Measurements from ENCODE around the gene SH3RF3.

The SH3RF3 gene

DNA sequence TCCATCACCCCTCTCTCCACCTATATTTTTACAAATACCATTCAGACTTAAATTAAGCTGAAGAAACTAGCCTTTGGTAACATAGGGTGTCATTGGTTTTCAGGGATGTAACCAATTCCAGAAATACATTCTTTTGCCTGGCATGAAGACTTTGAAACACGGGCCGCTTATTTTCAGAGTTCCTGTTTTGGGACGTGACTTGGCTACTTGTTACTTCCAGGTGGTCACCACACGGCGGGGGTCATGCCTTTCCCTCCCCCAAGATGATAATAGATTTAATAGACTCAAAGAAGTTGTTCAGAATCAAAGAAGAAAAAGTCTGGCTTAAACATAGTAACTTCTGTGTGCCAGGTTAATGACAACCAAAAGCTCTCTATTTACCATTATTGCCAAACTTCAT is 374.2 kb downstream of the SH3RF3 start:
- no peak for DNase-seq (ENCODE audit: low read depth in 2 of 2)

DNA sequence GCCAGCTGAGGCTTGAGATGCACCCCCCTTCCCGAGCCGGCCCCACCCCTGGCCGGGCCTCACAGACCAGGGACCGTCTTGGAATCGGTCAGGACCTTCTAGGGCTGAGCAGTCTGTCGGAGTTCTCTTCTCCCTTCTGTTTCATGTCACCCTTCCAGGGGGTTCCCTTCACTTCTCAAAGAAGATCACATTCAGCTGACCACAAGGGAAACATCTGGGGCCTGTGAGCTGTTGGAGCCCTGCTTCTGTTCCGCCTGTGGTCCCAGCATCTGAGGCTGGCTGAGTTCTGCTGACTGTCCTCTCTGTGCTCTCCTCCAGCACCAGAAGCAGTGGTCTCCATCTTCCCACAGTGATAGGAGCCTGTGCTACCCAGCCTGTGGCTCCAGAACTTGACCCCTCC is 378.2 kb downstream of the SH3RF3 start:
- DNase-seq (ENCODE audit: low read depth in 2 of 2): no peak

DNA sequence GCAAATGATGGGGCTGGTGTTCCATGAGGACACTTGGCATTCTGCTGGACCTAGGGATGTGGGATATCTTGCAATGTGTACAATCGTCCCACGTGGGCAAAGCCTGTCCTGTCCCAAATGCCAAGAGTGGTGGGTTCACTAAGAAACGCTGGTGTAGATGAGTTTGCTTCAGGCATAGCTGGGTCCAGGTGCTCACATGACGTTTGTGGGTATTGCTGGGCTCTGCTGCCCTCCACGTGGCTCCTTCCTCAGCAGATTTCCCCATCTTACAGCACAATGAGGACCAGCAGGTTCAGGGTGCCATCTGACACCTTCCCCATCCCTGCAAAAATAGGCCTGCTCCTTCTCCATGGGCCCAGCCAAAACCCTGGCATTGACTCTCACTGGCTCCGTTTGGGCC is 378.8 kb downstream of the SH3RF3 start:
- DNase-seq (ENCODE audit: low read depth in 2 of 2): no peak

DNA sequence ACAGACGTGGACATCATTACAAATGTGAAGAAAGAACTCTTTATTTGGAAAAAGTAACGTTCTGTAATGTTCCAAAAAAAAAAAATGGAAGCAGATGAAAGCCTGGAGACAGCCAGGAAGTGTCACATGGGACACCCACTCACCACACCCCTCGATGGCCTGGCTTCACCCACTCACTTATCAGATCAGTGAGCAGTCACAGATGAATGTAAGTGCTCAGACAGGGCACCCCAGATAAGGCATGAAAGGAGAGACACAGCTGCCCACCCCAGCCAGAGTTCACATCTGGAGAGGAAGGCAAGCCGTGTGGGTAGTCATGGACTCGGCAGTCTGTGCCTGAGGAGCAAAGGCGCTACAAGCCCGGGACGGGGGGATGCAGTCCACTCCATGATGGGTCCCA is 379.6 kb downstream of the SH3RF3 start:
- DNase-seq (ENCODE audit: low read depth in 2 of 2): no peak

DNA sequence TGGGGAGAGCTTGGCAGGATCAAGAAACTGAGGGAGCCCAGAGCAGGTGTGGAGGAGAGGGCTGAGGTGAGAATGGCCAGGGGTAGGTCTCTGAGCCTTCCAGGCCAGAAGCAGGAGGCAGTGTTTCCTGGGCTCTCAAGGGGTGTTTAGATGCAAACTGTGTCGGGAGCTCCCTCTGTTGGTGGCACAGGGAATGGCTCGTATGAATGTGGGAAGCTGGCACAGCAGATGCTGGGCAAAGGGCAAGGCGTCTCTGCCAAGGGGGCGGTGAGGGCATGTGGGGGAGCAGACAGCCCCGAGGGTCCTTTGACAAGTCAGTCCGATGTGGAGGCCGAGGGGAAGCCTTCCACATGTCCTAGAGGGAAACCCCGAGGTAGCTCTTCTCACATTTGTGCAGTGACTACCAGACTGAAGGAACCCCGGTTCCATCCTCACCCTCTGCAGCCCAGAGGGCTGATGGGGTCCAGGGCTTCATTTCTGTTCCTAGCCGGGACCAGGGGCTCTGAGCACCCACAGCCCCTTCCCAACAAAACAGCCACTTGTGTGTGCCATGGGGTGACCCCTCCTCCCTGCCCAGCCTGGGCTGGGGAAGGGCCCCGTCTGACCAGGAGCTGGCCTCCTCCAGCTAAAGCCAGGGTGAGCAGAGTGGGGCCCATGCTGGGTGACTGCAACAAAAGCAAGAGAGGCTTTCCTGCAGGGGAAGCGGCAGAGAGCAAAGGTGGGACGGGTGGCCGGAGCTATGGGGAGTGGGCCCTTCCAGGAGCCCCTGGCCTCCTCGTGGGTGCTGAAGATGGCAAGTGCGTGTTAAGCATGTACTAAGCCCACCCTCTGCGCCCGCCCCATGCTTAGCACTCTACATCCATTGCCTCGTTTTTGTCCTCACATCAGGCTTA is 381.4 kb downstream of the SH3RF3 start:
- DNase-seq (ENCODE audit: low read depth in 2 of 2): peak; percentile 46 to 52

DNA sequence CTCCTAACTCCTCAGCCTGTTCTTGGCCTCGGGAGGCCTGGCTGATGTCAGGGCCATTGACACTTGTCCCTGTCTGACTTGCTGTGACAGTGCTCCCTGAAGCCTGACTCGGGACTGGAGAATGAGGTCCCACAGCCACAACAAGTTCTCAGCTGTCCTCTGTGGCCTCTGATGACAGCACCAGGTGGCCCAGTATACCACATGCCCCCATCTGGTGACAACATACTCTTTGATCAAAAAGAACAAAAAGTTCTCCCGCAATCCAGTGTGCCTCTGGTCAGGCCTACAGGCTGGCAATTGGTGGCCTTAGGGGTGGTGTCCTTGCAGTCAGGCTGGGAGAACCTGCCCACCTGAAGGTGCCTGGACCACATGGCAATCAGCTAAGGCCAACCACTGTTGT is 382.2 kb downstream of the SH3RF3 start:
- DNase-seq (ENCODE audit: low read depth in 2 of 2): no peak

DNA sequence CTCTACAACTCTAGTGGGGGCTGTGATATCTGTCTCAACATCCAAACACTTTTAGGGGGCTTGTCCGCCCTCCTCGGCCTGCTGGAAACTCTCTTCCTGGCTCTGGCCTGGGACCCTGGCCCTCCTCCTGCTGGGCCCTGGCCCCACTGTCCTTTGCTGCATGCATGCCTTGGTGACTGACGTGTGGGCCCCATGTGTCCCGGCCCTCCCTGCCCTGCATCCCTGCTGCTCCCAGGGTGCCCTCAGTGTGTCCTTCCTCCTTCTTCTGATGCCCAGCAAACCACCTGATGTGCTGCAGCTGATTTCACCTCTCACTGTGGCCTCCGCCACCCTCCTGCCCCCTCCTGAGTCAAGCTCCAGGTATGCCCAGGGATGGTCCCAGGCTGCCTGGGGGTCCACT is 383.1 kb downstream of the SH3RF3 start:
- DNase-seq (ENCODE audit: low read depth in 2 of 2): no peak

DNA sequence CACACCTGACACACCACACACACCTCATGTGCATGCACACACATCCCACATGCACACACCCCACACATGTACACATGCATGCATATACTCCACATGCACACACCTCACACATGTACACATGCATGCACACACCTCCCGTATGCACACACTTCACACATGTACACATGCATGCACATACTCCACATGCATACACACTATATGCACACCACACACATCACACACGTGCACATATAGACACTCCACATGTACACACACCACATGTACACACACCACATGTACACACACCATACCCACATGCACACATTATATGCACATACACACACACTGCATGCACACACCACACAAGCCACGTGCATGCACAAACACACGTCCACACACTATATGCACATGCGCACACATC is 384.2 kb downstream of the SH3RF3 start:
- DNase-seq (ENCODE audit: low read depth in 2 of 2): no peak

DNA sequence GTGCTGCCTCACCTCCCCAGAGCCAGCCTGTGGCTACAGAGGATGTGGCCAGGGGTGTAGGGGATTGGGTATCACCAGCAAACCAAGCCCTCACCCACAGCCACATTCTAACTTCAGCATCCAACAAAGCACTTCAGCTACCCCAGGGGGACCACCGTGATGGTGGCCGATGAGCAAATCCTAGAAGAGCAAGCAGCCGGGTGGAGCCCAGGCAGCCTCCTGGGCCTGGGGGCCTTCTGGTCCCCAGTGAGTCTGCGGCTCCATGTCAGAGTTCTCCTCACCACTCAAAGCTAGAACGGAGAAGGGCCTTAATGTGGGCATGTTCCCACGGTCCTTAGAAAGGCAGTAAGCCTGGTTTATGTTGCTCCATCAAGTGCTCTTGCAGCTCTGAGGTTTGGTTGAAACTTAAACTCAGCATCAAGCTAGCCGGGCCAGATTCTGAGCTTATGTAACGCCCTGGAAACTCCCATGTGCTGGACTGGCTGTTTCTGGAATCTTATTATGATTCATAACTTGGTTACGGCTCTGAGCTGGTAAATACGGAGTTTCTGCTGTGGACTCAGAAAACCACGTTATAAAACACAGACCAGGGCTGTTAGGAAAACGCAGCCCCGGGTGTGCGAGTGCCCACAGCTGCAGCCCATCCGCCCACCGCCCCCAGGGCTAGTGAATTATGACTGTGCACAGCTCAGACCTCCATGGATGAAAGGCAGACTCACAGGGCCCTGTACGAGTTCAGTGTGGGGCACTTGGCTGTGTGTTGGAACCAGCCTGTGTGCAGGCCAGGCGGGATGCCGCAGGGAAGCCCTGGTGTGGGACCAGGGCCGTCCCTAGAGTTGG is 385.0 kb downstream of the SH3RF3 start:
- peak; percentile 26 to 30 for DNase-seq (ENCODE audit: low read depth in 2 of 2)

DNA sequence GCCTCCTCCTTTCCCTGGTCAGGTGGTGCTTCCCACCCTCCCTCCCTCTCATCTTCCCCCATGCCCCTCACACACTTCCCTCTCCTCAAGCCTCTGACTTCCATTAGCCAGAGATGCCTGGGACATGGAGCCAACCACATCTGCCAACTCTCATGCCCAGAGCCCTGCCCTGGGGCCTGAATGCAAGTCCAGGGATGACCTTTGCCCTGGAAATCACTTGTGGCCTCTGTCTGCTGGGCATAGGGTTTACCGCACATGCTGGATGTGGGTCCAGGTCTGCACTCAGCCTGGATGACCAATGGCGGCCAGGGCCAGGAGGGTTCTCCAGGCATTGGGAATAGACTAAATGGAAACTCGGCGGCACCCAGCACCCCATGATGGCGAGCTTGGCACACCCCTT is 385.9 kb downstream of the SH3RF3 start:
- DNase-seq (ENCODE audit: low read depth in 2 of 2): no peak

DNA sequence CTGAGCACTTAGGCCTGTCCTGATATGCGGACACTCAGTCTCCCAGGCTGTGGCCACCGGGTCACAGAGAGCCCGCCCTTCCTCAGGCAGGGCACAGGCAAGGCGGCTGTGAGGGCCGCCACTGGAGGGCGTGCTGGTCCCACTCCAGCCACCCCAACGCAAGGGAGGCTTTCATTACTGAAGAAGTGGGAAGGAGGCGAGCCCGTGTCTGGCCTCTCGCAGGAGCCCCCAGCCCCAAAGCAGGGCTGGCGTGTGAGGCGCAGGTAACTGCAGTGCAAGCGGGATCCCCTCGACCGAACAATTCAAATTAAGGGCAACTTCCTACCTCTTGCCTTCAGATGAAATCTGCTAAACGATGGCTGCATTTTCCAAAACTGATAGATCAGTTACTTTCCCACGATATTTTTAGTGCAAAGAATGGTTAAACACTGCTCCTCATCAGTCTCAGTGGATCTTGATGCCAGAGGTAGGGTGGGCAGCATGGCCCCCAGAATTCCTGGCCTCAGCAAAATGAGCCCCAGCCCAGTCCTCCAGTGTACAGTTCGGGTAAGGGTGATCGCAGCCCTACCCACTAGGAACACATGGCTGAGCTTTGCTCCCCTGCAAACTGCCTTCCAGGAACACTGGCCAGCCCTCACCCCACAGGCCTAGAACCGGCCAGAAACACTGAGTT is 387.6 kb downstream of the SH3RF3 start:
- no peak for DNase-seq (ENCODE audit: low read depth in 2 of 2)

DNA sequence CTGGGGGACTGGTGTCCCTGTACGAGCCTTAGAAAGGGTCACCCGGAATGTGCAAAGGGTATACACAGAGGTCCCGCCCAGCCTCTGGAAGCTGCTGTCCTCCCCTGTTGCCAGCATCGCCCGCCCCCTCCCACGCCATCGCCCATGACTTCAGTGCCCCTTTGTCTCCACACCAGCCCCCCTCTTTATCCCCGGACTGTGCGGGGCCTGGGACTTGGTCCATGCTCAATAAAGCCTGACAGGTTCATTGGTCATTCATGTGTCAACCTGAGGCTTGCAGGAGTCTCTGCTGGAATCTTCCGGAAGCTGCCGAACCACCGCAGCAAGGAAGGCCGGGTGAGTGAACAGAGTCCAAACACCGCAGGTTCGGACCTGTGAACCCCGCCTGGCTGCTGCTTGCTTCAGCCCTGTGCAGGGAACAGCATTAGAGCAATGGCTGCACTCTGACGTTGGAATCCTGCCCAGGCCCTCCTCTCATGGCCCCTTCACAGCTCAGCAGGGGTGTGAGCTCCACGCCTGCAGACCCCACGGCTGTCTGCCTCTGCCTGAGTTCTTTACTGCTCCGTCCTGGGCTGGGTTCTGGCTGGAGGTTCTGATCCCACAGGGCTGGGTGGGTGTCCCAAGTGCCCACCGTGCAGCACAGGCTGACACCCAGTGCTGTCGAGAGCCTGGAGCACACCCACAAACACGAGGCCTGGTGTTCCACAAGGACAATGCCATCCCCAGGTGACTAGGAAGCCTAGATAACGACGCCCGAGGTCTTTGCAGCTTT is 388.3 kb downstream of the SH3RF3 start:
- no peak for DNase-seq (ENCODE audit: low read depth in 2 of 2)

DNA sequence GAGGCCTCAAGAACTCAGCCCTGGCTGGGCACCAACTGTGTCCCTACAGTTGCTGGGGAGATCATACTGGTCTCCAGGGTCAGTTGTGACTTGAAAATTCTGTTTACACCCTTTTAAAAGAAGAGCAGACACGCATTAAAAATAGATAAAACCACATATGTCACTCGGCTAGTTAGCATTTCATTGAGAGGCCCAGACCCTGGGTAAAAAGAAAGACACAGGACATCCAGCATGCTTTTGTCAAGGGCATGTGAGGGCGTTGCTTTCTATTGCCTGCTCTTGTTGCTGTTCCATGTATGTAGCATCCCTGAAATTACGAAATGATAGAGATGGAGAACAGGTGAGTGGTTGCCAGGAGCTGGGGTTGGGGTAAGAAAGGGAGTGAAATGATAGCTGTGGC is 390.5 kb downstream of the SH3RF3 start:
- DNase-seq (ENCODE audit: low read depth in 2 of 2): no peak

DNA sequence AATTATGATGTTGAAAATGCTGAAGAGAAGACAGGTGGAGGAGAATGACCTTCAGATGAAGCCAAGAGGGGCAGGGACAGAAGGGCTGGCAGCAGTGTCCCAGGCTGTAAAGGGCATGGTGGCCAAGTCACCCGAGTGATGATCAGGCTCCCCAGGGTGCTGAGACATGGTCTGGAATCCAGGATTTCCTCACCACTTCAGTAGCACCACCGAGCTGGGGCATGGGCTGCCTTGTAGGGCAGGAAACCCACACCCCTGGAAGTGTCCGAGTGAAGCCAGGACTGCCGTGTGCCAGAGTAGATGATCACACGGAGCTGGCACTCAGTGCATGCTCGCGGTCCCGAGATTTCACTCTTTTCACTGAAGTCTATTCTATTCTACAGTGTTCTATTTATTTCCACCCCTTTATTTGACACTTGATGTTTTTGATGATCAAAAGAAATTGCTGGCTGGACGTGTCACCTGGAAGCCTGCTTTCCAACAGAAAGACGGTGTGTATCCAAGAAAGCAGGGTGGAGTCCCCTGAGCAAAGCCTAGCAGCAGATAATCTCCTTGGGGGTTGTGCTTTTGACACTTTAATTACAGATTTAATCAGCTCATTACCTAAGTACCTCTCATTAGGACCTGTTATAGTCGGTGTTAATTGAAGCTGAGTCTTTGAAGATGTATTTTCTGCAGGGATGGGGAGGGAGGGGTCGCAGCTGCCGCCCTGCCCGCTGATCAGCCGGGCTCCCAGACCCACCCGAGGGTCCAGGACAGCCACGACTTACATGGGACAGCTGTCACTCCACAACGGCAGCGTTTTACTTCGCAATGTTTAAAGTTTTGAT is 392.4 kb downstream of the SH3RF3 start:
- DNase-seq (ENCODE audit: low read depth in 2 of 2): no peak

DNA sequence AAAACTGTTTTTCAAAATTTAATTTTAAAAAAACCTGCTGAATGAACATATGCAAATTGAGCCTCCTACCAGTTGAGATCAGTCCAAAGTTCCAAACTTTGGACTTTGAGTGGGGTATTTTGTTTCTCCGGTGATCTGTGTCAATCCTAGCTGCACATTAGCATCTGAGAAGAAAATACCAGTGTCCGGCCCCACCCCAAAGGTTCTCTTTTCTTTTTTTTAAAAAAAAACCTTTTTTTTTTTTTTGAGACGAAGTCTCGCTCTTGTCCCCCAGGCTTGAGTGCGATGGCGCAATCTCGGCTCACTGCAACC is 393.0 kb downstream of the SH3RF3 start:
- DNase-seq (ENCODE audit: low read depth in 2 of 2): no peak

DNA sequence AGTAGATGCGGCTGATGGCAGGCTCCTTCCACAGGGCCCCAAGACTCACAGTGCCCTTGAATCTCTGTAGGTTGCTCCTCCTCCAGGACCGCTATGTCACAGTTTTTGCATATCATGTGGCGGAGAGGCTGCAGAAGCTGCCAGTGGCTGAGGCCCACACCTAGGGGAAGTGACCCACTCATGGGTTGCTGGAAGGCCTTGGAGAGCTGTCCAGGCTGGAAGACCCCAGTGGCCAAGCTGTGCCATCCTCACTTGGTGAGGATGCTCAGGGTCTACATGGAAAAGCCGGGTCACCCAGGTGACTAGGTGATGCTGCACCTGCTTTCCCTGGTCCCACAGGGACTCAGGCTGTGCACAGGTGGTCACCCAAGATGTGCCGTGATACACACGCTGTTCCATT is 394.1 kb downstream of the SH3RF3 start:
- DNase-seq (ENCODE audit: low read depth in 2 of 2): no peak

DNA sequence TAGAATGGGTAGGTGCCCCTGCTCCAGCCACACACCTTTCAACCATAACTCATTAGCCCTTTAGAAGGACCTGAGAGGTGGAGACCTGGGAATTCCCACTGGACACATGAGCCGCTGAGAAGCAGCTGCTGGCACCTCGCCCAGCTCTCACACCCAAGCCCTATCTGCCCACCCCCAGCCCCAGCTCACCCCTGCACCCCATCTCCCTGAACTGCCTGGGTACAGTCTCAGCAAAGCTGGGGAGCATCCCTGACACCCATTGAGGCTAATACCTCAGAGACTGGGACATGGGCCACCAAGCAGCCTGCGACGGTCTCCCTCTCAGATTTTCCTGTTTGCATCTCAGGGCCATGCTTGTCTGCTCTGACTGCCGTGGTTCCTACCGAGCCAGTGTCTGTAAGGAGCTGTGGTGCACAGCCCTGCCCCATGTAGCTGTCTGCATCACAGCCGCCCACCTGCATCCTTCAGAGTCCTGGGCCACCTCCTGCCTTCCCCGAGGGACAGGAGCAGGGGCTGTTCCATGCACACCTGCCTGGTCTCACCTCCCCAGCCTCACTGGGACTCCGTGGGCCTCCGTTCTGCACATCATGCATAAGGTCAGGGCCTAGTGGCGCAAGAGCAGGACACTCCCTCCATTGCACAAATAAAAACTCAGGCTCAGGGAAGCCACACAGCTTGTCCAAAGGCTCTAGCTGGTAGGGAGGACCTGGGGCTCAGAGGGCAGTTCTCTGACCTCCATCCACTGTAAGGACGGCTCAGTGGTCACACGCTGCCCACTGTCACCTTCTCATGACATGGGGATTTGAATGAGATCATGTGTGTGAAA is 394.7 kb downstream of the SH3RF3 start:
- no peak for DNase-seq (ENCODE audit: low read depth in 2 of 2)

DNA sequence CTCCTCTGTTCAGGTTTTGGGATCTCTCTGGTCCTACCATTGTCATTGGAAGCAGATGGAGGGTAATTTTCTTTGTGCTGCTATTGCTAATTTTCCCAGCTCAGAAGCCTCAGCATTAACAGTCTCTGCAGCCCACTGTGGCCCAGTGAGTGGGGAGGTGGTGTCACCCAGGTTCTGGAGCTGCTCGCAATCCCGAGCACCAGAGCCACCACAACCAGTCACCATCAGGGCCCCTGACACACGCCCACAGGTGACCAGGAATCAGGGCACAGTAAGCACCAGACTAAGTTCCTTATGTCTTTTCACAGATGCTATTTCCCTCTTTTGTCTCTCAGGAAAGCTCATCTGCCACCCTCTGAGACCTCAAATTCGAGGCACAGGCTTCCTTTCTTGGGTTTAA is 396.8 kb downstream of the SH3RF3 start:
- DNase-seq (ENCODE audit: low read depth in 2 of 2): no peak

DNA sequence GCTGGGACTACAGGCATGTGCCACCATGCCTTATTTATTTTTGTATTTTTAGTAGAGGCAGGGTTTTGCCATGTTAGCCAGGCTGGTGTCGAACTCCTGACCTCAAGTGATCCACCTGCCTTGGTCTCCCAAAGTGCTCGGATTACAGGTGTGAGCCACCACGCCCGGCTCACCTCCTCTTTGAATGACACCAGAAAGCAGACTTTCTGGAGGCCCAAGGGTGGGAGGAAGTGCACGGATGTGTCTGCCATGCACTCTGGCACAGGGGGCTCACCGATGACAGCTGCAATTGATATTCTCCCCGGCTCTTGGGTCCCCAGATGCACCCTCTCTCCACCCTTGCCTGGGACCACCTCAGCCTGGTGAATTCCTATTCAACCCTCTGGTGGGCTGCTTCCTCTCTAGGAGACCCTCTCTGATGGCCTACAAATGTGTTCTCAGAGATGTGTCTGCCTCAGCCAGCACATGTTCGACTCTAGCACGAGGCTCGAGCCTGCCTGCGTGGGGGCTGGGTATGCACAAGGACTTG is 397.5 kb downstream of the SH3RF3 start:
- no peak for DNase-seq (ENCODE audit: low read depth in 2 of 2)

DNA sequence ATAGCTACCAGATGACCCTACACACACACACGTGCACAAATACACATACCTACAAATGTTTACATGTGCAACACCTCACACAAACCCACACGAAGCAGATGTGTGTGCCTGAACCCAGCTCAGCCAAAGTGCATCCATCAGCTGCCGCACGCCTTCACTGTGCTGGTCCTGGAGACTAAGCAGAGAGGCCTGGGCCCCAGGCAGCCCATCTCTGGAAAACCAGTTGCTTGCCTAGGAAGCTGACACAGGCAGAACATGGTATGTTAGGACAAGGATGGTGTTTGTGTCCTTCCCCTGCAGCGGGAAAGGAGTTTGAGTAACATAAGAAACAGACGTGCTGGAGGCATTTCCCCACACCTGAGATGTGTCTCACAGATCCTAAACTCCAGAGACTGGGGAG is 398.1 kb downstream of the SH3RF3 start:
- no peak for DNase-seq (ENCODE audit: low read depth in 2 of 2)

Measured in stimulated activated CD8-positive, alpha-beta memory T cell treated with anti-CD3 and anti-CD28 coated beads, Interleukin-15, amount 100 ng/mL, for 48 hours (primary cell).